ENCODE measurements around the gene RASAL2.

DNA sequence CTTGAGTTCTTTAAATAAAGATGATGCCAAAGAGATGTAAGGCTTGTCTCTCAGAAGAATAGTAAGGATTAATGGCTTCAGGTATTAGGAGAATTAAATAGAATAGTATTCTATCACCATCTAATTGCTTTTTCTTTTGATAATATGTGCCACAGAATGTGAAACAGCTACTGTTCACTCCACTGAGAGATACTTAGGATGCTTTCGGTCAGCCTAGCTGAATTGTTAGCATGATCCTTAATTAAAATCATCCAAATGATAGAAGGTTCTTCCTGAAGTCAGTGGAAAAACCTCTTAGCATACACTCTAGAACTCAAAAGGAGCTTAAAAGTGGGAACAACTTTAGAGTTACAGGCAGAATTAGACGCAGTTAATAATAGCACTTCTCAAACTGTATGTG, 97.0 kb downstream of the RASAL2 start:
- TF ChIP-seq, protein P1, sequence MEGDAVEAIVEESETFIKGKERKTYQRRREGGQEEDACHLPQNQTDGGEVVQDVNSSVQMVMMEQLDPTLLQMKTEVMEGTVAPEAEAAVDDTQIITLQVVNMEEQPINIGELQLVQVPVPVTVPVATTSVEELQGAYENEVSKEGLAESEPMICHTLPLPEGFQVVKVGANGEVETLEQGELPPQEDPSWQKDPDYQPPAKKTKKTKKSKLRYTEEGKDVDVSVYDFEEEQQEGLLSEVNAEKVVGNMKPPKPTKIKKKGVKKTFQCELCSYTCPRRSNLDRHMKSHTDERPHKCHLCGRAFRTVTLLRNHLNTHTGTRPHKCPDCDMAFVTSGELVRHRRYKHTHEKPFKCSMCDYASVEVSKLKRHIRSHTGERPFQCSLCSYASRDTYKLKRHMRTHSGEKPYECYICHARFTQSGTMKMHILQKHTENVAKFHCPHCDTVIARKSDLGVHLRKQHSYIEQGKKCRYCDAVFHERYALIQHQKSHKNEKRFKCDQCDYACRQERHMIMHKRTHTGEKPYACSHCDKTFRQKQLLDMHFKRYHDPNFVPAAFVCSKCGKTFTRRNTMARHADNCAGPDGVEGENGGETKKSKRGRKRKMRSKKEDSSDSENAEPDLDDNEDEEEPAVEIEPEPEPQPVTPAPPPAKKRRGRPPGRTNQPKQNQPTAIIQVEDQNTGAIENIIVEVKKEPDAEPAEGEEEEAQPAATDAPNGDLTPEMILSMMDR (IDR thresholded peaks at IDR 0.05): no peak
- no peak for TF ChIP-seq ZFX (IDR thresholded peaks at IDR 0.05; ENCODE audit: borderline replicate concordance)

Data from 22Rv1 (cell line).